Thoracic aorta (tissue), 2 donors: ENCODE data around the gene PHOX2B. TPM values are rescaled to one million over a fixed set of nuclear protein-coding genes. Genes with fewer than 3 reads are reported as not detected.

Experiments used
- ATAC-seq: fragments of 150-250 bp; one replicate; pipeline ENCODE4 v1.8.0; 2017; ENCODE audit warnings: low read depth; ENCODE audit not compliant: insufficient number of reproducible peaks, low FRiP score
- DNase-seq: peaks from one replicate; pipeline ENCODE4 v3.0.0-alpha.2; 2020; ENCODE audit warnings: low spot score
- H3K27ac ChIP-seq, 2 donors: fragments of 200-600 bp; sonication (generic); 1 replicate in 1 of 2; 2 replicates in 1 of 2; pipeline ENCODE4 v1.5.1; 2016; ENCODE audit warnings: mild to moderate bottlenecking in 2 of 2, moderate library complexity in 2 of 2
- H3K27me3 ChIP-seq: fragments of 200-600 bp; sonication (generic); replicated peaks from 2 replicates; pipeline ENCODE4 v1.6.0; 2016; ENCODE audit warnings: mild to moderate bottlenecking; ENCODE audit not compliant: insufficient read depth
- H3K36me3 ChIP-seq: fragments of 200-600 bp; sonication (generic); one replicate; pipeline ENCODE4 v1.5.1; 2016
- H3K4me1 ChIP-seq, 2 donors: fragments of 200-600 bp; sonication (generic); 1 replicate in 1 of 2; 2 replicates in 1 of 2; pipeline versions ENCODE4 v1.5.1 to v1.6.0; 2016; ENCODE audit warnings: low read depth in 2 of 2, mild to moderate bottlenecking in 1 of 2; ENCODE audit not compliant: control insufficient read depth in 1 of 2
- H3K4me3 ChIP-seq: fragments of 200-600 bp; sonication (generic); 2 replicates; pipeline ENCODE4 v1.5.1; 2016; ENCODE audit warnings: mild to moderate bottlenecking
- H3K9me3 ChIP-seq: fragments of 200-600 bp; sonication (generic); 2 replicates; pipeline ENCODE4 v1.5.1; 2016
- total RNA-seq, 2 donors: library from RNA; depleted of rRNA; stranded (reverse); fragments of >200 nt; gene quantifications; one replicate each; pipeline versions ENCODE4 v1.1.0 to v1.2.3, GENCODE V29; 2016
- TF ChIP-seq, protein P1 (sequence below): fragments of 200-600 bp; sonication (generic); IDR thresholded peaks from one replicate; pipeline ENCODE4 v1.5.1; 2019; ENCODE audit warnings: antibody characterized with exemption

PHOX2B gene
- not detected for total RNA-seq

DNA sequence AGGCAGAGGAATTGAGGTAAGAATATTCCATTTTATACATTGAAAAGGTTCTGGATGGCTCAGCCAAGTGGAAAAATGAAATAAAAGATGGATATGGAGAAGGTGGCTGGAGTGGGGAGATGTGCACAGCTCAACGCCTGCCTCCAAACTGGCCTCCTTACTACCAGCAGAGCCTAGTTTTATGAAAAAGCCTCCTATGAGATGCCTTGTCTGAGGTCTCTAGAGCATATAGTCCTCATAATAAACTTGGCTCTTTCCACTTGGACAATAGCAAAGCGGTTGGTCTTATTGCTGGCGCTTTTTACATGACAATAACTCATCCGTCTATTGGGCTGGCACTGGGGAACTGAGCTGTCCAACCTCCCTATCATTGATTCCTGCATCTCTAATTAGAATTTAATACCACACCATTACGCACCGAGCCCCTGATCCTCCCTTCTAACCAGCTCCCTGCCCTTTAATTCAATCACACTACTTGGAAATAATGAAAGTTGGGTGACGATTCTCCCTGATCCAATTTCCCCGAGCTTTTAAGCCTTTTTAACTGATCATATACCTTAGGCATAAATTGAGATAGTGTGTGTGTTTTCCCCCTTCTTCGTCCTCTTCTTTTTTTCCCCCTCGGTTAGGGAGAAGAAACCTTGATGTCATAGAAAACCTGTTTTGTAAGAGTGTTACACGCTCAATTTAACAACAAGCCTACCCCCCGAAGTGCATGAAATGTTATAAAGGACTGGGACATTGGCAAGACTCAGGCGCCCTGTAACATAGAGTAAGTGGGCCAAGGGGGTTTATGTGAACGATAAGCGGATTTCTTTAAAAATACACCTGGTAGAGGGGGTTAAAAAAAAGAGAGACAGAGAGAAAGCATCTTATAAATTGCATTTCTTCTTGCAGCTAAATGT is at the start of gene PHOX2B:
Gene PHOX2B (minus strand): TSS at position 155 of the 905 bp plus-strand sequence. CDS start 115 bp downstream, at position 40.
- TF ChIP-seq, protein P1, sequence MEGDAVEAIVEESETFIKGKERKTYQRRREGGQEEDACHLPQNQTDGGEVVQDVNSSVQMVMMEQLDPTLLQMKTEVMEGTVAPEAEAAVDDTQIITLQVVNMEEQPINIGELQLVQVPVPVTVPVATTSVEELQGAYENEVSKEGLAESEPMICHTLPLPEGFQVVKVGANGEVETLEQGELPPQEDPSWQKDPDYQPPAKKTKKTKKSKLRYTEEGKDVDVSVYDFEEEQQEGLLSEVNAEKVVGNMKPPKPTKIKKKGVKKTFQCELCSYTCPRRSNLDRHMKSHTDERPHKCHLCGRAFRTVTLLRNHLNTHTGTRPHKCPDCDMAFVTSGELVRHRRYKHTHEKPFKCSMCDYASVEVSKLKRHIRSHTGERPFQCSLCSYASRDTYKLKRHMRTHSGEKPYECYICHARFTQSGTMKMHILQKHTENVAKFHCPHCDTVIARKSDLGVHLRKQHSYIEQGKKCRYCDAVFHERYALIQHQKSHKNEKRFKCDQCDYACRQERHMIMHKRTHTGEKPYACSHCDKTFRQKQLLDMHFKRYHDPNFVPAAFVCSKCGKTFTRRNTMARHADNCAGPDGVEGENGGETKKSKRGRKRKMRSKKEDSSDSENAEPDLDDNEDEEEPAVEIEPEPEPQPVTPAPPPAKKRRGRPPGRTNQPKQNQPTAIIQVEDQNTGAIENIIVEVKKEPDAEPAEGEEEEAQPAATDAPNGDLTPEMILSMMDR, result no peak
- peaks cover 36% of the 10 kb centered on the region for H3K27me3 ChIP-seq
- no peak within 1 kb of the TSS for H3K27ac ChIP-seq
- H3K4me3 ChIP-seq, result no peak within 1 kb of the TSS
- no peaks in the 10 kb centered on the region for H3K36me3 ChIP-seq
- no peak for ATAC-seq
- no peak for DNase-seq
- H3K4me1 ChIP-seq, result no peaks in the 10 kb centered on the region
- H3K9me3 ChIP-seq, result no peaks in the 10 kb centered on the region

DNA sequence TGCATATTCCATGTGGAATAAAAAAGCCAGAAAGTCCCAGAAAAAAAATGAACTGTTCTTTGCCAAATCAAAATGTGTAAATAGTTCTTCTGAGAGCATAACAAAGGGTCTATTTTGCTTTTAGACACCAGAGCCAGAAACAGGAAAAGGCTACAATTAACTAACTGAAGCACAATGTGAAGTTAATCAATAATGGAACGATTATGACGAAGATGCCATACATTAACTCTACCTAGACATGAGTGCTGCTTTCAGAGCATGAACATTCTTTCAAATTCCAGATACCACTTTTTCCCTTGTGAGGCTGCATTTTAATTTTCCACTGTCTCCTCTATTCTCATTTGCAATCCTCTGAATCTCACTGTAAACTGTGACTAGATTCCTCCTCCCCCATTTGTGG is 48.7 kb upstream of the PHOX2B start:
- H3K9me3 ChIP-seq, result no peaks in the 10 kb centered on the region
- H3K27ac ChIP-seq, result no peak overlapping the region
- no peak overlapping the region for H3K4me3 ChIP-seq
- no peaks in the 10 kb centered on the region for H3K36me3 ChIP-seq
- no peaks in the 10 kb centered on the region for H3K4me1 ChIP-seq
- ATAC-seq (no peak), DNase-seq (no peak)
- TF ChIP-seq, protein P1, result no peak
- H3K27me3 ChIP-seq, result no peaks in the 10 kb centered on the region

DNA sequence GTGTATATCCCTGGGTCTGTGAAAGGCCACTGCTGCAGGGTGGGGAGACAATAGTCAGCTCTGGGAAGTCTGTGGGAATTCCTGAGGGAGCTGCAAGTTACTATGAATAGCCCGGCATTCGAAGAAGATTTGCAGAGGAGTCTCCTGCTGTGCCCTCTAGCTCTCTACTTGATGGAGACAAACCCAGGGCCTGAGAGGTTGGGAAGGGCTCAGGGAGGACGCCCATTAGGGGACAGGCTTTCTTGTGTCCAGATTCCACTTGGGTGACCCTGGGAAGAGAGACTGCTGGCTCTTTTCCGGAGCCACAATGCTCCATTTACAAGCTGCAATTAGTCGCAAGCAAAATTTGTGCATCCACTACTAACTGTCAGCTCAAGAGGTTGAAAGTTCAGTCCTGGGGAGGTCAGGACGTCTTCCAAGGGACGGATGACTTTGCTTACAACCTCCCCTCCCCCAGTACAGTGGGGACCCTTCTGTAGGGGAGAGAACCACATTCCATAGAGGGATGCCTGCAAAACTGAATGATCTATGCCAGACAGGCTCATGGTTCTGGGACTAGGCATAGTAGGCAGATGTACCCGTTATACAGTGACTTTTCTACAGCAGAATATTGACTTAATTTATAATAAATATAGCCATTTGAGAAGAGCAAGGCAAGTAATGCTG is 48.2 kb upstream of the PHOX2B start:
- DNase-seq, result no peak
- H3K27ac ChIP-seq, result no peak overlapping the region
- TF ChIP-seq, protein P1, result no peak
- H3K36me3 ChIP-seq, result no peaks in the 10 kb centered on the region
- ATAC-seq, result no peak
- H3K27me3 ChIP-seq, result no peaks in the 10 kb centered on the region
- no peaks in the 10 kb centered on the region for H3K4me1 ChIP-seq
- H3K4me3 ChIP-seq, result no peak overlapping the region
- no peaks in the 10 kb centered on the region for H3K9me3 ChIP-seq

DNA sequence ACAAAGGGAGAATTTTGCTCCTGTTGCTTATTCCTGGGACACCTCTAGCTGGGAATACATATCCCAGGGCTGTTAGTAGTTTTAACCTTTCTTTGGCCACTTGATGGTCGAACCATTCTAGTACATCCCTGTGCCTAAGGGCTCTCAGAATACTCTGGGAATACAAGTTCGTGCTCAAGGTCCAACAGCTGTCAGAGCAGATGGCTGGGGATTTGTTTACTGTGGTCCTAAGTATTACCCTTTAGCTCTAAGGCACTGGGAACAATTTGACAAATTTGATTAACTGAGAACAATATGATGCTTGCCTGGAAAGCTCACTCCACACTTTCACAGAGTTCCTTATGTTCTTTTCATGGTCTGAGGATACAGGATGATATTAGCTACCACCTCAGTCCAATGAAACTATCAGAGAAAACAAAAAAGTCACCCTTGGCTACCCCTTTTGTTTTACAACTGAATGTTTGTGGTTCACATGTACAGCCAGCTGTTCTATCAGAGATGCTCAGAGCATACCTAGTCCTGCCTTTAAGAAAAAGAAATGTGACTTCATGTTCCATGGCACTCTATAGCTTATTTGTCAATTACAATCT is 47.4 kb upstream of the PHOX2B start:
- no peak for DNase-seq
- no peak for ATAC-seq
- H3K36me3 ChIP-seq, result no peaks in the 10 kb centered on the region
- no peak overlapping the region for H3K27ac ChIP-seq
- H3K4me1 ChIP-seq, result no peaks in the 10 kb centered on the region
- H3K4me3 ChIP-seq, result no peak overlapping the region
- no peaks in the 10 kb centered on the region for H3K27me3 ChIP-seq
- TF ChIP-seq, protein P1, result no peak
- H3K9me3 ChIP-seq, result no peaks in the 10 kb centered on the region

DNA sequence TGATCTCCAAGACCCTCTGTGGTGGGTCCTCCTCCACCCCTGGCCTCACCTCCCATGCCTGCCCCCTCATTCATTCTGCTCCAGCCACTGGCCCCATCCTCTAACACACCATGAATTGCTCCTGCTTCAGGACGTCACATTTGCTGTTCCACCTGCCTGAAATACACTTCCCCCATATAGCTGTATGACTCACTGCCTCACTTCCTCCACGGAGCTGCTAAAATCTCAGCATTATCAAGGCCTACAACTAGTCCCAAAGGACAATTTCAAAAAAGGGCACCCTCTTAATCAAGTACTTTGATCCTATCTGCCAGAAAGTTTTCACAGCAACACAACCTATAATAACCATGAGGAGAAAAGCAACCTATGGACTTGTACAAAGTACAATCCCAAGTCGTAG is 43.6 kb upstream of the PHOX2B start:
- TF ChIP-seq, protein P1, result no peak
- ATAC-seq (no peak), DNase-seq (no peak)
- H3K27ac ChIP-seq, result no peak overlapping the region
- no peaks in the 10 kb centered on the region for H3K27me3 ChIP-seq
- no peaks in the 10 kb centered on the region for H3K4me1 ChIP-seq
- H3K36me3 ChIP-seq, result no peaks in the 10 kb centered on the region
- no peaks in the 10 kb centered on the region for H3K9me3 ChIP-seq
- no peak overlapping the region for H3K4me3 ChIP-seq
